HG02870 (cell line): ENCODE results near the gene PYGO1.
"Not testable (repeated sequence)": the region's sequence is repeated elsewhere in the genome, so short reads cannot be mapped to it uniquely, and the experiment has no call there.

Source experiments
- ATAC-seq: cut with Tn5 transposase; IDR thresholded peaks from one replicate; pipeline ENCODE4 v1.9.1; 2021; ENCODE audit warnings: mild to moderate bottlenecking, moderate library complexity; ENCODE audit not compliant: unreplicated experiment

The PYGO1 gene, protein sequence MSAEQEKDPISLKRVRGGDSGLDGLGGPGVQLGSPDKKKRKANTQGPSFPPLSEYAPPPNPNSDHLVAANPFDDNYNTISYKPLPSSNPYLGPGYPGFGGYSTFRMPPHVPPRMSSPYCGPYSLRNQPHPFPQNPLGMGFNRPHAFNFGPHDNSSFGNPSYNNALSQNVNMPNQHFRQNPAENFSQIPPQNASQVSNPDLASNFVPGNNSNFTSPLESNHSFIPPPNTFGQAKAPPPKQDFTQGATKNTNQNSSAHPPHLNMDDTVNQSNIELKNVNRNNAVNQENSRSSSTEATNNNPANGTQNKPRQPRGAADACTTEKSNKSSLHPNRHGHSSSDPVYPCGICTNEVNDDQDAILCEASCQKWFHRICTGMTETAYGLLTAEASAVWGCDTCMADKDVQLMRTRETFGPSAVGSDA

DNA sequence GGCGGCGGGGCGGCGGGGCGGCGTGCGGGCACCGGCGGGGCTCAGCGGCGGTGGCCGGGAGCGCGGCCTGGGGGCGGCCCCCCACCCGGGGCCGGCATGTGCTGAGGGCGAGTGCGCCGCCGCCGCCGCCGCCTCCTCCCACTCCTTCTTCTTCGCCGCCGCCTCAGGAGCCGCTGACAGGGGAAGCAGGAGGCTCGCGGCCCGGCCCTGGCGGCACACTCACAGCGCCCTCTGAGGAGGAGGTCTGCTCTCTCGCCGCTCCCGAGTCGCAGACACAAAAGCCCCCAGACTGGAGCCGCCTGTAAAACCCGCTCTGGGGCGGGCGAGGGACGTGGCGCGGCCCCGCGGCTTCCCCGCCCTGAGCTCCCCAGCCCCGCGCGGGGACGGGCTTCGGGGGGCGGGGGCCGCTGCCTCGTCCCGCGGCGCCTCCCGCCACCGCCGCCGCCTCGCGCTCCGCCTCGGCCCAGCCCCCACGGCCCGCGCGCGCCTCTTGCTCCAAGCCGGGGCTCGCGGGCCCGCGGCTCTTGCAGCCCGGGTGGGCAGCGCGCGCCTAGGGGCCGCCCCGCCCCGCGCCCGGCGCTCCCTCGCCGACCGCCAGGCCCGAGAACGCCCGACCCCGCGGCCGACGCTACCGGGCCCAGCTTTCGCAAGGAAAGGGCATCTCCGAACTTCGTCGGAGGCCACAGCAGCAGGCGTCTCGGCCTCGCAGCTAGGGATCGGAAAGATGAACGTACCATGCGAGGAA, at the start of gene PYGO1:
Gene PYGO1 (minus strand): TSS at position 276 of the 745 bp plus-strand sequence. CDS start 462 bp downstream, outside the sequence.
- ATAC-seq, result peak; percentile 60

GRCh38 chr15:55637086-55637485, 48.9 kb upstream of the PYGO1 start:
- ATAC-seq, result no peak

DNA sequence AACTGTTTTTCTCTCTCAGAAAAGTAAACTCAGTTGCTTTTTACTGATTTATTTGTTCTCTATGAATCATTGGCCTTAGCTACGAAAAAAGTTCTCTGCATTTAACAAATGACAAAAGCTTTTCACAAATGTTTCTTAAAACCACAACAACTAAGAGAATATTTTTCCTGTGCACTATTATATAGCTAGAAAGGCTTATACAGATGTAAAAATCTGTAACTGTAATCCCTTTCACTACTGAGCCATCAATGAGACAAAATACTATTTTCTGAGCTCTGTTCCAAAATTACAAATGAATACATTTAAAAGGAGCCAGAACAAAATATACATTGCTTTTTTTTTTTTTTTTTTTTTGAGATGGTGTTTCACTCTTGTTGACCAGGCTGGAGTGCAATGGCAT, 45.6 kb upstream of the PYGO1 start:
- ATAC-seq, result no peak

- ATAC-seq, result no peak
These were observed 44.3 kb upstream of the PYGO1 start for GRCh38 chr15:55632434-55632833.

GRCh38 chr15:55630858-55631257, 42.7 kb upstream of the PYGO1 start:
- ATAC-seq, result no peak

DNA sequence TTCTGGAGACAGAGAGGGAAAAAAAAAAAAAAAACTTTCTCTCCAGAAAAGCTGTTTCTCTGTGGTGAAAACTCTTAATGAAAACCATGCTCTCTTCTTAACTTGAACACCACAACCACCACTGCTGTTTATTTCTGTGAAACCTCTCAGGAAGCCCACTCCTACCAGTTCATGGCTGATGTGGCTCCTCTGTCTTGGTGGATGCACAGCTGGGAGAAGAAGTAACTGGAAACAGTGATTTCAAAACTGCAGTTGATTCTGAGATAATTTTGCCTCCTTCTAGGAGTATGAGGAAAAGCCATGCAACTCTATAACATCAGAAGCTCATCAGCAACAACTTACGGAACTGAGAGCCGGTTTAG, 40.2 kb upstream of the PYGO1 start:
- no peak for ATAC-seq

DNA sequence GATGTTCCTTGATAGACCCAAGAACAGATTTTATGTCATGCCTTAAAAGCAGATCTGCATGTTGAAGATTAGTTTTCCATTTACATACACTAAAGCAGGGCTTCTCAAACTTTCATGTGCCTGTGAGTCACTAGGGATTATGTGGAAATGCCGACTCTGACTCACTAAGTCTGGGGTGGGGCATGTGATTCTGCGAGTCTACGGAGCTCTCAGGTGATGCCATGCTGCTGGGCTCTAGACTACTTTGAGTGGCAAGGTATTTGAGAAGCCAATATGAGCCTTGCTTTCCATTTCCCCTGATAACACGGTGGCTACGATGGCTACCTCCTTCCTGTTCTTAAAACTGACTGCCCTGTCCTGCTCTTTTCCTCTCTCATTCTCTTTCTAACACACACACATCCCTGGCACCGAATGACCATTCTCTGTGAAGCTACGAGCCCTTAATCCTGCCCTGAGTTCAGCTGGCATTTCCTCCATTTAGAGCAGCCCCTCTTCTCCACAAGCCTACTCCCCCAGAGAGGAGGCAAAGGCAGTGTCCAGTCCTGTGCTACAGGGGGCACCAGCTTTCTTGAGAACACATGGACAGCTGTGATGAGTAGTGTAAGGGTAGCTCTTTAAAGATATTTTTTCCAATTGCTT, 39.7 kb upstream of the PYGO1 start:
- no peak for ATAC-seq

DNA sequence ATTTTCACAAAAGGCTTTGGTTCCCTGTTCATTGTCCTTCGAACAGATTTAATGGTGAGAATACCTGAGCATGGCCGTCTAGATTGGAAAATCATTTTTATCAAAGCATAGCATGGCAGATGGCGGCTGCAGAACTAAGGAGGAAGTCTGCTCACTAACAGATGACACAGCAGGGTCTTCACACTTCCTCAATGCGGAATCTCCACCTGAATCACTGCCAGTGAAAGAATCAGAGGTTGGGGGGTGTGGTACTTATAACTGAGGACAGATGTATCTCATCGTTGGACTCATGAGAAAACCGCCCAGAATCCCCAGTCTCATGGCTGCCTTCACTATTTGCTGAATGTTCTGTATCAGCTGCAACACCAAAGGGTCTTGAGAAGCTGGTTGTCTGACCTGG, 31.6 kb upstream of the PYGO1 start:
- no peak for ATAC-seq

- no peak for ATAC-seq
These were observed 30.2 kb upstream of the PYGO1 start for GRCh38 chr15:55618387-55618786.

- no peak for ATAC-seq
These were observed 27.3 kb upstream of the PYGO1 start for GRCh38 chr15:55615445-55615844.

GRCh38 chr15:55613727-55614126, 25.6 kb upstream of the PYGO1 start:
- ATAC-seq, result no peak

DNA sequence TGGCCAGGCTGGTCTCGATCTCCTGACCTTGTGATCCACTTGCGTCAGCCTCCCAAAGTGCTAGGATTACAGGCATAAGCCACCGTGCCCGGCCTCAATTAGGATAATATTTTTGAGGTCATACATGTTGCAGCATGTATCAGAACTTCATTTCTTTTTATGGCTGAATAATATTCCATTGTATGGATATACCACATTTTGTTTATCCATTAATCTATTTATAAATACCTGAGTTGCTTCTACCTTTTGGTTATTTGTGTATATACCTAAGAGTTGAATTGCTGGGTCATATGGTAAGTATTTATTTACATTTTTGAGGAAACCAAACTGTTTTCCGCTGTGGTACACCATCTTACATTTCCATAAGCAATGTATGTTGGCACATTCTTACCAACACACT, 18.1 kb upstream of the PYGO1 start:
- no peak for ATAC-seq

GRCh38 chr15:55601374-55601773, 13.2 kb upstream of the PYGO1 start:
- no peak for ATAC-seq

DNA sequence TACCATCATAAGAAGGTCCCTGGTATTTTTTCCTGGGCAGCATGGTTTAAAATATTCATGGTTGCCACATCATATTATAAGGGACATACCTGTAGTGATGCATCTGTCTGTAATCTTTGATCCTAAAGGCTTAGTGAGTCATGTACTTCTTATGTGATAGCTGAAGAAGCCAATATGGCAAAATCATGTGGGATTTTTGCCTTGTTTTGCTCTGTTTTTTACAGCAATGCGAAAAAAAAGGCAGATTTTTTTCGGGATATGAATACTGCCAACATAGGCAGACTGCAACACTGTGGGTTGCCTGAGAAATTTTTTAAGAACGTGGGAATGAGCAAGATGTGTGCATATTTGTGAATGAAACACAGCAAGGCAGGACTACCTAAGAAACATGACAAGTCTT, 11.3 kb upstream of the PYGO1 start:
- ATAC-seq, result no peak

- ATAC-seq, result not testable (repeated sequence)
These were observed 4.9 kb upstream of the PYGO1 start for GRCh38 chr15:55593019-55593418.

DNA sequence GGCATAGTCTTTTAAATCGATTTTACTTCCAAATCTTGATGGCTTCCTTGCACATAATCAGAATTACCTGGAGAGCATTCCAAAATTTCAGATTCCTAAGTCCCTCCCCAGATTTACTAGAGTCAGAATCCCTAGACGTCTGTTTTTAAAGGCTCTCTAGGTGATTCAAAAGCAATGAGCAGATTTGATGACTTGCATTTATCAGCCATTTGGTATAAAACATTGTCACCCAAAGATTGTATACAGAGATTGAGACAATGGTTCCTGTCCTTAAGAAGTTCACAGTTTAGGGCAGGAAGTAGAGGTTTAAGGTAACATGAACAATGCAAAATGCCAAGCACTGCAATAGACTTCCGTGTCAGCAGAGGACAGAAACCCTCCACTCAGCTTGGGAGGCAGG, 2.6 kb upstream of the PYGO1 start:
- no peak for ATAC-seq

GRCh38 chr15:55589287-55589686, 1.1 kb upstream of the PYGO1 start:
- ATAC-seq, result no peak

DNA sequence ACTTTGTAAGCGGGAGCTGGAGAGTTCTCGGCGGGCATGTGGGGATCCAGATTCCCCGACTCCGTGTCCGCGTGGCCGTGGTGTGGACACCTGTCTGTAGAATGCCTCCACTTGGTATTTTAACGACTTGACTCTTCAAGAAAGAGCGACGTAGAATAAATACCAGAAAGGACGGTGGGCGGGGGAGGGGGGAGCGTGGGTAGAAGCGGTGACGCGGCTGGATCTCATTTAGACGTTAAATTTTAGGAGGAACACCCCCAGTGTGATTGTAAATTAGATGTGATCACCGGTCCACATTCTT, 620 bp upstream of the PYGO1 start:
- ATAC-seq, result no peak

GRCh38 chr15:55587321-55588069, 650 bp downstream of the PYGO1 start:
- ATAC-seq, result peak; percentile 28

DNA sequence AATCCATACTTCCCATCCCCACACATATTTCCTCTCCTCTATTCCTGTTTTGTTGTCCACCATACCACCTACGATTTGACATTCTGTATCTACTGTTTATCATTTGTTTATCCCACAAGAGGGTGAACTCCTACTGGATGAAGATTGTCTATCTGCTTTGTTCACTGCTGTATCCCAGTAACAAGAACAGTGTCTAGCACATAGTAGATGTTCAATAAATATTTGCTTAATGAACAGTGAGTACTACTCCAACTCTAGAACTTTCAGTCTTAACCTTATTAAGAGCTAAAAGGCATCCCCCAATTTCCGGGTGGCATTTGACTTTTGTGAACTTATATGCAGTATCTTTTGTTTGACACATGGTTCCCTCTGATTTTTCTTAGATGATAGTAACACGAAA, 1.3 kb downstream of the PYGO1 start:
- no peak for ATAC-seq

GRCh38 chr15:55576943-55577342, 11.2 kb downstream of the PYGO1 start:
- no peak for ATAC-seq
